Measurements from ENCODE around the gene ELOVL2. TPM values are rescaled to one million over a fixed set of nuclear protein-coding genes. Genes with fewer than 3 reads are reported as not detected.

Gene ELOVL2, protein sequence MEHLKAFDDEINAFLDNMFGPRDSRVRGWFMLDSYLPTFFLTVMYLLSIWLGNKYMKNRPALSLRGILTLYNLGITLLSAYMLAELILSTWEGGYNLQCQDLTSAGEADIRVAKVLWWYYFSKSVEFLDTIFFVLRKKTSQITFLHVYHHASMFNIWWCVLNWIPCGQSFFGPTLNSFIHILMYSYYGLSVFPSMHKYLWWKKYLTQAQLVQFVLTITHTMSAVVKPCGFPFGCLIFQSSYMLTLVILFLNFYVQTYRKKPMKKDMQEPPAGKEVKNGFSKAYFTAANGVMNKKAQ
- not detected in 2 replicates for total RNA-seq
- 0.07 TPM for total RNA-seq (2013)
- polyA plus RNA-seq: not detected in 2 replicates
- polyA minus RNA-seq: not detected in 2 replicates

DNA sequence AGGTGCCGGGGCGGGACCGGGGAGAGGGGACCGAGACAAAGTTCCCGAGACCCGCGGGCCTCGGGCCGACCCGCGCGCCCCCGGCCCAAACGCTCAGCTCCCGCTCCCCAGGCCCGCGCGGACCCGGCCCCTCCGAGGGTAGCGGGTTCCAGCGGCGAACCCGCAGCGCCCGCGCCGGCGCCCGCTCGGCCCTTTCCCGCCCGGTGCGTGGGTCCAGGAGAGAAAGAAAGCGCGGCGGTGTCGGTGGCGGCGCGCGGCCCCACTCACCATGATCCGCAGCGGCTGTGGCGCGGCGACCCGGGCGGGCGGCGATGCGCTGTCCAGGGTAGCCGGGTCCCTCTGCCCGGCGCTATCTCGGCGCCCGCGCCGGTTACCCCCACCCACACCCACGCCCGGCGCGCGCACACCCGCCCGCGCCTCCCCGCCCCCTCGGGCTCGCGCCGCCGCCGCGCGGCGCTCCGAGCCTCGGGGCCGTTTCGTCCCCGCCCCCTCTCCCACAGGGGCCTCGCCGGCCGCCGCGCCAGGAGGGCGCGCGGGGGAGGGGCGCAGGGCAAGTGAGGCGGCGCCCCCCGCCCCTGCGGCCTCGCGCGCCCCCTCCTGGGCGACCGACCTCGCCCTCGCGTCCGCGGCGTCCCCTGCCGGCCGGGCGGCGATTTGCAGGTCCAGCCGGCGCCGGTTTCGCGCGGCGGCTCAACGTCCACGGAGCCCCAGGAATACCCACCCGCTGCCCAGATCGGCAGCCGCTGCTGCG lies at the start of gene ELOVL2:
TSS of gene ELOVL2 (minus strand) at position 345 of the 751 bp plus-strand sequence. CDS start at position 270, 75 bp downstream.
- POLR2A ChIA-PET: no interaction called here
- Histone ChIP-seq H3K79me2 (ENCODE audit: control insufficient read depth, insufficient read depth, low read length) (no peaks in the 10 kb centered on the region), H3K4me2 (replicated peaks; ENCODE audit: low read depth, low read length, poor library complexity, severe bottlenecking) (peak within 1 kb of the TSS; percentile 96), H3K4me3 (ENCODE audit: control extremely low read depth in 1 of 5, extremely low read depth in 1 of 5, insufficient read depth in 1 of 5, low read depth in 2 of 5, low read length in 4 of 5) (peak within 1 kb of the TSS in 4 of 5 experiments; percentile 27 to 58 (median 47)), H3K9me3 (ENCODE audit: control extremely low read depth in 1 of 3, control insufficient read depth in 2 of 3, insufficient read depth in 1 of 3, low read length in 2 of 3) (peaks cover 0 to 13% (median 0%) of the 10 kb centered on the region in 3 donors), H4K20me1 (ENCODE audit: control insufficient read depth, insufficient read depth, low read length, poor library complexity, severe bottlenecking) (no peaks in the 10 kb centered on the region), H3K27ac (ENCODE audit: low read length in 2 of 2) (no peak within 1 kb of the TSS), H3K27me3 (replicated peaks in 1 of 4; ENCODE audit: control extremely low read depth in 1 of 4, control insufficient read depth in 3 of 4, insufficient read depth in 4 of 4, low read length in 3 of 4) (peaks cover 0 to 44% (median 36%) of the 10 kb centered on the region in 4 experiments), H3K9ac (ENCODE audit: low read length) (peak within 1 kb of the TSS; percentile 66), H3K36me3 (replicated peaks in 1 of 2; ENCODE audit: control extremely low read depth in 1 of 2, control insufficient read depth in 1 of 2, extremely low read depth in 1 of 2, insufficient read depth in 2 of 2, low read length in 1 of 2) (no peaks in the 10 kb centered on the region), H2AFZ (ENCODE audit: insufficient read depth, low read depth, low read length, poor library complexity, severe bottlenecking) (peak within 1 kb of the TSS; percentile 67), H3K4me1 (ENCODE audit: control insufficient read depth in 2 of 2, insufficient read depth in 2 of 2, low read length in 2 of 2) (peaks cover 13% of the 10 kb centered on the region in 2 donors)
- peaks cover 14% of the 10 kb centered on the region for H3K4me1 Mint-ChIP-seq
- DNase-seq (peak; percentile 59), ATAC-seq (ENCODE audit: low read depth) (peak; percentile 73)
- peak within 1 kb of the TSS; percentile 33 for H3K27ac Mint-ChIP-seq
- intact Hi-C loops (cut with micrococcal nuclease): loop anchor here (5.0 kb wide), 1 partner anchor 207 kb away; the partner anchor contains the start of gene MAK
- TF ChIP-seq, protein P1, sequence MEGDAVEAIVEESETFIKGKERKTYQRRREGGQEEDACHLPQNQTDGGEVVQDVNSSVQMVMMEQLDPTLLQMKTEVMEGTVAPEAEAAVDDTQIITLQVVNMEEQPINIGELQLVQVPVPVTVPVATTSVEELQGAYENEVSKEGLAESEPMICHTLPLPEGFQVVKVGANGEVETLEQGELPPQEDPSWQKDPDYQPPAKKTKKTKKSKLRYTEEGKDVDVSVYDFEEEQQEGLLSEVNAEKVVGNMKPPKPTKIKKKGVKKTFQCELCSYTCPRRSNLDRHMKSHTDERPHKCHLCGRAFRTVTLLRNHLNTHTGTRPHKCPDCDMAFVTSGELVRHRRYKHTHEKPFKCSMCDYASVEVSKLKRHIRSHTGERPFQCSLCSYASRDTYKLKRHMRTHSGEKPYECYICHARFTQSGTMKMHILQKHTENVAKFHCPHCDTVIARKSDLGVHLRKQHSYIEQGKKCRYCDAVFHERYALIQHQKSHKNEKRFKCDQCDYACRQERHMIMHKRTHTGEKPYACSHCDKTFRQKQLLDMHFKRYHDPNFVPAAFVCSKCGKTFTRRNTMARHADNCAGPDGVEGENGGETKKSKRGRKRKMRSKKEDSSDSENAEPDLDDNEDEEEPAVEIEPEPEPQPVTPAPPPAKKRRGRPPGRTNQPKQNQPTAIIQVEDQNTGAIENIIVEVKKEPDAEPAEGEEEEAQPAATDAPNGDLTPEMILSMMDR (IDR thresholded peaks at IDR 0.05): peak; percentile 45
- TF ChIP-seq EZH2 (IDR thresholded peaks at IDR 0.05; ENCODE audit: borderline replicate concordance, insufficient read depth, low read depth, low read length, poor library complexity, severe bottlenecking): no peak
- CTCF ChIA-PET: no interaction called here
- peaks cover 61% of the 10 kb centered on the region for H3K27me3 Mint-ChIP-seq
- H3K9me3 Mint-ChIP-seq (ENCODE audit: insufficient read depth): no peaks in the 10 kb centered on the region
- peak within 1 kb of the TSS; percentile 79 for H3K4me3 Mint-ChIP-seq
- 5% methylated on average over 124 of the region's 124 CpGs for WGBS (ENCODE audit: insufficient coverage)

All from B cell (primary cell).